OCI-LY7 (cell line): Measurements from ENCODE around the gene KHK. TPM values are rescaled to one million over a fixed set of nuclear protein-coding genes. Genes with fewer than 3 reads are reported as not detected.

Source experiments
- Bru-seq: library from RNA; stranded (reverse); fragments of 400-500 nt; gene quantifications from one replicate; lab custom pipeline; 2021; lab: Mats Ljungman, UMichigan
- BruChase-seq, 2 experiments: library from RNA; stranded (reverse); fragments of 400-500 nt; gene quantifications; one replicate each; lab custom pipeline; 2021; lab: Mats Ljungman, UMichigan
- BruUV-seq: library from RNA; stranded (reverse); fragments of 400-500 nt; replicated peaks from 2 replicates; lab custom pipeline; 2021; lab: Mats Ljungman, UMichigan
- CTCF ChIA-PET: fragments of 300-600 bp; sonication (Branson Sonifier 250); formaldehyde crosslinking; loops from one replicate; lab custom pipeline; 2022; ENCODE audit warnings: antibody characterized with exemption; ENCODE audit not compliant: unreplicated experiment; lab: Charles Lee
- POLR2A ChIA-PET: fragments of 300-600 bp; sonication (Branson Sonifier 250); formaldehyde crosslinking; loops from one replicate; lab custom pipeline; 2022; ENCODE audit warnings: antibody characterized with exemption; lab: Charles Lee
- DNase-seq: peaks from one replicate; pipeline ENCODE4 v3.0.0-alpha.2; 2015; ENCODE audit warnings: low spot score
- H2AFZ ChIP-seq: fragments of 200-600 bp; sonication (generic), shearing (Covaris generic); 2 replicates; pipeline ENCODE4 v1.6.1; 2014; ENCODE audit warnings: mild to moderate bottlenecking, antibody characterized with exemption, low read length, moderate library complexity
- H3K27ac ChIP-seq: fragments of 200-600 bp; sonication (generic); 2 replicates; pipeline ENCODE4 v1.5.1; 2014; ENCODE audit warnings: mixed run types, low read depth, mild to moderate bottlenecking, moderate library complexity, low read length, inconsistent platforms; ENCODE audit not compliant: poor library complexity, severe bottlenecking
- H3K36me3 ChIP-seq: fragments of 200-600 bp; sonication (generic); 2 replicates; pipeline ENCODE4 v1.6.1; 2014; ENCODE audit warnings: mild to moderate bottlenecking, antibody characterized with exemption, low read length, moderate library complexity, mixed read lengths; ENCODE audit not compliant: insufficient read depth
- H3K4me1 ChIP-seq: fragments of 200-600 bp; sonication (generic); 2 replicates; pipeline ENCODE4 v1.5.1; 2014; ENCODE audit warnings: mild to moderate bottlenecking, low read length; ENCODE audit not compliant: insufficient read depth, poor library complexity, severe bottlenecking
- H3K4me2 ChIP-seq: fragments of 200-600 bp; sonication (generic); 2 replicates; pipeline ENCODE4 v1.6.1; 2014; ENCODE audit warnings: mild to moderate bottlenecking, low read length
- H3K4me3 ChIP-seq: fragments of 200-600 bp; sonication (generic); 2 replicates; pipeline ENCODE4 v1.5.1; 2014; ENCODE audit warnings: mild to moderate bottlenecking, low read depth, low read length; ENCODE audit not compliant: poor library complexity, severe bottlenecking
- H3K79me2 ChIP-seq: fragments of 200-600 bp; sonication (generic); 2 replicates; pipeline ENCODE4 v1.6.1; 2016; ENCODE audit warnings: low read depth, mild to moderate bottlenecking, low read length, moderate library complexity, mixed read lengths; ENCODE audit not compliant: insufficient read depth
- H3K9me2 ChIP-seq: fragments of 200-600 bp; sonication (generic); 2 replicates; pipeline ENCODE4 v1.6.1; 2016; ENCODE audit warnings: mild to moderate bottlenecking, low read length, mixed read lengths; ENCODE audit not compliant: insufficient read depth
- H3K9me3 ChIP-seq: fragments of 200-600 bp; sonication (generic); 2 replicates; pipeline ENCODE4 v1.6.1; 2014; ENCODE audit warnings: mild to moderate bottlenecking, mixed run types, low read length, mixed read lengths
- H4K20me1 ChIP-seq: fragments of 200-600 bp; sonication (generic); 2 replicates; pipeline ENCODE4 v1.6.1; 2014; ENCODE audit warnings: mild to moderate bottlenecking, antibody characterized with exemption, low read length, moderate library complexity, mixed read lengths; ENCODE audit not compliant: insufficient read depth
- EZH2phosphoT487 ChIP-seq: fragments of 200-600 bp; sonication (generic); IDR thresholded peaks from 2 replicates; pipeline ENCODE4 v1.6.1; 2018; ENCODE audit warnings: low read depth, borderline replicate concordance, mild to moderate bottlenecking, mixed run types, antibody characterized with exemption, low read length, moderate library complexity, mixed read lengths
- intact Hi-C: fragments of 100-400 bp; cut with micrococcal nuclease; formaldehyde crosslinking; loops from one replicate; pipeline ENCODE4 v1.10.0; 2022; ENCODE audit not compliant: unreplicated experiment
- long read RNA-seq: library from polyadenylated mRNA; stranded (forward); transcript quantifications from one replicate; pipeline ENCODE4 v2.0.0, GENCODE V29; 2022
- total RNA-seq, 2 experiments: library from RNA; depleted of rRNA in 1 of 2; stranded (reverse); fragments of >200 nt in 1 of 2; shearing (Covaris generic) in 1 of 2; gene quantifications; 2 replicates each; pipeline ENCODE4 v1.2.3, GENCODE V29; 2014 to 2022
- TF ChIP-seq, protein P1 (sequence below): fragments of 200-600 bp; sonication (generic); conservative IDR thresholded peaks from 2 replicates; pipeline ENCODE4 v1.5.1; 2014; ENCODE audit warnings: mild to moderate bottlenecking, antibody characterized with exemption, low read length, moderate library complexity, mixed read lengths

The KHK gene
- 9.7 and 14.0 TPM in 2 replicates for total RNA-seq (2014; rRNA removed; shearing (Covaris generic))
- total RNA-seq (2022), result 17.9 and 19.7 TPM in 2 replicates
- percentile 46 among the genes with signal in this experiment for Bru-seq, nascent RNA
- BruChase-seq, experiment 1, labeled RNA remaining after a 6-hour chase, result percentile 52 among the genes with signal in this experiment
- BruChase-seq, experiment 2, labeled RNA remaining after a 2-hour chase, result percentile 54 among the genes with signal in this experiment
- long read RNA-seq, transcript KHK-202 (8 exons, 2,411 nt), result major isoform, 42 of 58 reads
- long read RNA-seq, partial matches to known transcripts, result 1 of 58 reads
- long read RNA-seq, other reads (novel, unspliced or antisense), result 15 of 58 reads

DNA sequence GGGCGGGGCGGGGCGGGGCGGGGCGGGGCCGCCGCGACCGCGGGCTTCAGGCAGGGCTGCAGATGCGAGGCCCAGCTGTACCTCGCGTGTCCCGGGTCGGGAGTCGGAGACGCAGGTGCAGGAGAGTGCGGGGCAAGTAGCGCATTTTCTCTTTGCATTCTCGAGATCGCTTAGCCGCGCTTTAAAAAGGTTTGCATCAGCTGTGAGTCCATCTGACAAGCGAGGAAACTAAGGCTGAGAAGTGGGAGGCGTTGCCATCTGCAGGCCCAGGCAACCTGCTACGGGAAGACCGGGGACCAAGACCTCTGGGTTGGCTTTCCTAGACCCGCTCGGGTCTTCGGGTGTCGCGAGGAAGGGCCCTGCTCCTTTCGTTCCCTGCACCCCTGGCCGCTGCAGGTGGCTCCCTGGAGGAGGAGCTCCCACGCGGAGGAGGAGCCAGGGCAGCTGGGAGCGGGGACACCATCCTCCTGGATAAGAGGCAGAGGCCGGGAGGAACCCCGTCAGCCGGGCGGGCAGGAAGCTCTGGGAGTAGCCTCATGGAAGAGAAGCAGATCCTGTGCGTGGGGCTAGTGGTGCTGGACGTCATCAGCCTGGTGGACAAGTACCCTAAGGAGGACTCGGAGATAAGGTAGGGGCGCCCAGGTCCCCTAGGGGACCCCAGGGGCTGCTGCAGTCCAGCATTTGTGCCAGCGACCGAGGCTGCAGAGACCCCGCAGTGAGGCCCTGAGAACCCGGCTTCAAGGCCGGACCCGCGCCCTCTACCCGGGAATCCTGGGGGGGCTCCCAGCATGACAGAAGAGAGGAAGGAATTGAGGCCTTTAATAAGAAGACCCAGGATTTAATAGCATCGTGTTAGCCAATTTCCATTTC is at the start of gene KHK:
TSS of gene KHK (plus strand) at position 49 of the 870 bp plus-strand sequence. CDS start at position 537, 488 bp downstream.
- Histone ChIP-seq H2AFZ (peak within 1 kb of the TSS; percentile 88), H4K20me1 (no peaks in the 10 kb centered on the region), H3K36me3 (no peaks in the 10 kb centered on the region), H3K9me2 (no peaks in the 10 kb centered on the region), H3K4me3 (peak within 1 kb of the TSS; percentile 73), H3K4me1 (peaks cover 39% of the 10 kb centered on the region), H3K27ac (peak within 1 kb of the TSS; percentile 38), H3K79me2 (no peaks in the 10 kb centered on the region), H3K9me3 (no peaks in the 10 kb centered on the region), H3K4me2 (peak within 1 kb of the TSS; percentile 99)
- BruUV-seq, result TSS peak; percentile 67
- intact Hi-C loops, result loop anchor here (1.0 to 2.0 kb wide), 5 partner anchors 16 to 126 kb away; partner anchors contain the start of genes AGBL5, ATRAID, OST4 and SLC5A6
- TF ChIP-seq, protein P1, sequence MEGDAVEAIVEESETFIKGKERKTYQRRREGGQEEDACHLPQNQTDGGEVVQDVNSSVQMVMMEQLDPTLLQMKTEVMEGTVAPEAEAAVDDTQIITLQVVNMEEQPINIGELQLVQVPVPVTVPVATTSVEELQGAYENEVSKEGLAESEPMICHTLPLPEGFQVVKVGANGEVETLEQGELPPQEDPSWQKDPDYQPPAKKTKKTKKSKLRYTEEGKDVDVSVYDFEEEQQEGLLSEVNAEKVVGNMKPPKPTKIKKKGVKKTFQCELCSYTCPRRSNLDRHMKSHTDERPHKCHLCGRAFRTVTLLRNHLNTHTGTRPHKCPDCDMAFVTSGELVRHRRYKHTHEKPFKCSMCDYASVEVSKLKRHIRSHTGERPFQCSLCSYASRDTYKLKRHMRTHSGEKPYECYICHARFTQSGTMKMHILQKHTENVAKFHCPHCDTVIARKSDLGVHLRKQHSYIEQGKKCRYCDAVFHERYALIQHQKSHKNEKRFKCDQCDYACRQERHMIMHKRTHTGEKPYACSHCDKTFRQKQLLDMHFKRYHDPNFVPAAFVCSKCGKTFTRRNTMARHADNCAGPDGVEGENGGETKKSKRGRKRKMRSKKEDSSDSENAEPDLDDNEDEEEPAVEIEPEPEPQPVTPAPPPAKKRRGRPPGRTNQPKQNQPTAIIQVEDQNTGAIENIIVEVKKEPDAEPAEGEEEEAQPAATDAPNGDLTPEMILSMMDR, result no peak; the same call in 1 of the 2 replicates
- TF ChIP-seq EZH2phosphoT487, result no peak
- POLR2A ChIA-PET, result interaction anchor here (0.7 to 2.0 kb wide), 9 partner anchors 9 to 216 kb away, joined by 3 to 9 read pairs (median 4); partner anchors contain the start of gene AGBL5
- no peak for DNase-seq
- CTCF ChIA-PET, result interaction anchor here (0.6 to 1.5 kb wide), 6 partner anchors 9 to 216 kb away, joined by 3 to 5 read pairs (median 3); no protein-coding TSS in a partner anchor

DNA sequence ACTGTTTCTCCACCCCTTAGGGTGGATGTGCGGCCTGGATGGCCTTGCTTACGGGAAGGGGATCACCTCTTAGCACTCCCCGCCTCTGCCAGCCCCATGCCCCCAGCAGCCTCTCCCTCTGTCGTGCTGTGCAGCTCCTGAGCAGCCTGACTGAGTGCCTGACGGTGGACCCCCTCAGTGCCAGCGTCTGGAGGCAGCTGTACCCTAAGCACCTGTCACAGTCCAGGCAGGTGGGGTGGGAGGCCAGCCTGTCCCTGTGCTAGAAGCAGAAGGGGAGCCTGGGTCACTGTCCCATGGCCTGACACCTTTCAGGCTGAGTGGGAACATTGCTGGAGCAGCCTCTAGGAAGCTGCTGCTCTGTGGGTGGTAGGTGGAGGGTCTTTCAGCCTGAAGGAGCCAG is 48.6 kb upstream of the KHK start:
- H3K4me2 ChIP-seq, result no peak overlapping the region
- ChIA-PET POLR2A (interaction anchor here (1.3 kb wide), 1 partner anchor 13 kb away, joined by 5 read pairs; no protein-coding TSS in a partner anchor), CTCF (no interaction called here)
- intact Hi-C loops, result no loop called here
- peaks cover 81% of the 10 kb centered on the region for H3K36me3 ChIP-seq
- TF ChIP-seq, protein P1, result no peak
- TF ChIP-seq EZH2phosphoT487, result no peak
- no peaks in the 10 kb centered on the region for H3K9me3 ChIP-seq
- H3K9me2 ChIP-seq, result no peaks in the 10 kb centered on the region
- no peaks in the 10 kb centered on the region for H4K20me1 ChIP-seq
- peaks cover 13% of the 10 kb centered on the region; the same call in 1 of the 2 replicates for H3K79me2 ChIP-seq
- no peak overlapping the region for H3K27ac ChIP-seq
- H3K4me1 ChIP-seq, result peaks cover 38% of the 10 kb centered on the region
- BruUV-seq, result no TSS peak
- no peak overlapping the region for H3K4me3 ChIP-seq
- no peak for DNase-seq
- no peak overlapping the region for H2AFZ ChIP-seq
